ENCODE data around the gene LLGL2. TPM values are rescaled to one million over a fixed set of nuclear protein-coding genes. Genes with fewer than 3 reads are reported as not detected.

Gene LLGL2
- total RNA-seq, 6 experiments from 2014 or later: 0.14 to 0.55 (median 0.46) TPM

DNA sequence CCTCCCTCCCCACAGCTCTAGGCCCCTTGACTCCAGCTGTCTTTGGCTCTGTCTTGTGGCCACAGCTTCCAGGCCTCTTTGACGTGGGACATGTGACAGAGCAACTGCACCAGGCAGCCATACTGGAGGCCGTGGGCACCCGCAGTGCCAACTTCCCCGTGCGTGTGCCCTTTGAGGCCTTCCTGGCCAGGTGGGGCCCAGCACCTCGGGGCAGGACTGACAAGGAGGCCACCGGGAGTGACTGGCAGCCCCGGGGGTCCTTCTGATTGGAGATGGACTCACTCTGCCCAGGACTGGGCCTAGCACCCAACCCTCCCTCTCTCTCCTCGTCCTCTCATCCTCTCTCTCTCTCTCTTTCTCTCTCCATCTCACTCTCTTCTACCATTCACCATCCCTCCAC, 77.6 kb downstream of the LLGL2 start:
- peaks cover 13% of the 10 kb centered on the region for H3K27me3 Mint-ChIP-seq (ENCODE audit: insufficient read depth)
- no peak for DNase-seq
- H3K27ac Mint-ChIP-seq: no peak overlapping the region
- TF ChIP-seq, protein P1, sequence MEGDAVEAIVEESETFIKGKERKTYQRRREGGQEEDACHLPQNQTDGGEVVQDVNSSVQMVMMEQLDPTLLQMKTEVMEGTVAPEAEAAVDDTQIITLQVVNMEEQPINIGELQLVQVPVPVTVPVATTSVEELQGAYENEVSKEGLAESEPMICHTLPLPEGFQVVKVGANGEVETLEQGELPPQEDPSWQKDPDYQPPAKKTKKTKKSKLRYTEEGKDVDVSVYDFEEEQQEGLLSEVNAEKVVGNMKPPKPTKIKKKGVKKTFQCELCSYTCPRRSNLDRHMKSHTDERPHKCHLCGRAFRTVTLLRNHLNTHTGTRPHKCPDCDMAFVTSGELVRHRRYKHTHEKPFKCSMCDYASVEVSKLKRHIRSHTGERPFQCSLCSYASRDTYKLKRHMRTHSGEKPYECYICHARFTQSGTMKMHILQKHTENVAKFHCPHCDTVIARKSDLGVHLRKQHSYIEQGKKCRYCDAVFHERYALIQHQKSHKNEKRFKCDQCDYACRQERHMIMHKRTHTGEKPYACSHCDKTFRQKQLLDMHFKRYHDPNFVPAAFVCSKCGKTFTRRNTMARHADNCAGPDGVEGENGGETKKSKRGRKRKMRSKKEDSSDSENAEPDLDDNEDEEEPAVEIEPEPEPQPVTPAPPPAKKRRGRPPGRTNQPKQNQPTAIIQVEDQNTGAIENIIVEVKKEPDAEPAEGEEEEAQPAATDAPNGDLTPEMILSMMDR (IDR thresholded peaks at IDR 0.05): no peak
- H3K4me1 Mint-ChIP-seq (ENCODE audit: low read depth): no peaks in the 10 kb centered on the region; the same call in 1 of the 2 replicates
- H3K36me3 Mint-ChIP-seq (ENCODE audit: low read depth): no peaks in the 10 kb centered on the region
- no peak overlapping the region for H3K4me3 Mint-ChIP-seq
- no peaks in the 10 kb centered on the region for H3K9me3 Mint-ChIP-seq

DNA sequence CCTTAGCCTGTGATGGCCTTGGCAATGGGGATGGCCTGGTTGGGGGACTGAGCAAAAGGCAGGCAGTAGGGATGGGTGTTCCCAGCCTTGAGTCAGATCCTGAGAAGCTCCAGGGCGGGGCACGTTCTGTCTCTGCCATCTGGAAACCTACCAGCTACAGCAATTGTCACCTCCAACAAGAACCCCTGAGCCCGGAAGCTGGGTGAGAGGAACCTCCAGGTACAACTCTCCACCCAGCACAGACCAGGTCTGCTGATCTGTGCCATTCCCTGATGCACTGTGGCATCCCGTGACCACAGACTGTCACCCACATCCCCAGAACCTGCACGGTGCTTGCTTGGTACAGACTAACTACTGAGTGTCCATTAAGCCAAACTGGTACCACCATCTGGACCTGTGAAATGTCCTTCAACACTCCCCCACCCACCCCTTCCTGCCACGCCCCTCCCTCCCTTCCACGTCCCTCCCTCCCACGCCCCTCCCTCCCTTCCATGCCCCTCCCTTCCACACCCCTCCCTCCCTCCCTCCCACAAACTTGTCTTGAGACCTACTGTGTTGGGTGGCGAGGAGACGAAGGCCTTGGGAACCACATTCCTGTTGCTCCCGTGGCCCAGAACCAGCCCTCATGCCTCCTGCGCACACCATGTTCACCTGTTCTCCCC, 78.7 kb downstream of the LLGL2 start:
- Mint-ChIP-seq H3K27ac (no peak overlapping the region), H3K9me3 (no peaks in the 10 kb centered on the region), H3K27me3 (ENCODE audit: insufficient read depth) (peaks cover 14% of the 10 kb centered on the region), H3K36me3 (ENCODE audit: low read depth) (no peaks in the 10 kb centered on the region), H3K4me3 (no peak overlapping the region), H3K4me1 (ENCODE audit: low read depth) (no peaks in the 10 kb centered on the region; the same call in 1 of the 2 replicates)
- TF ChIP-seq, protein P1 (IDR thresholded peaks at IDR 0.05): no peak
- no peak for DNase-seq

DNA sequence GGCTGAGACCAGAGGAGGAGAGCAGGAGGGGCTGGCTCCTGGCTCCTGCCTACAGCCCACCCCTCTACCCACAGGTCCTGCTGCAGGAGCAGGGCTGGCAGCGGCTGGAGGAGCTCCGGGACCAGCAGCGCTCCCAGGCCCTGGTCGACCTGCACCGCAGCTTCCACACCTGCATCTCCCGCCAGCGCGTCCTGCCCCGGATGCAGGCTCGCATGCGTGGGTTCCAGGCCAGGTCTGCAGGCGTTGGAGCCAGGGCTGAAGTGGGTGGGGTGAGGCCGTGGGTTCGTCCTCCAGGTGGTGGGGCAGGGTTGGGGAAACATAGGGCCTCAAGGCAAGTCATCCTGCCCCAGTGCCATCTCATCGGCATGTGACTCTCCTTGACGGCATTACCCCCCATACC, 80.3 kb downstream of the LLGL2 start:
- DNase-seq: no peak
- Mint-ChIP-seq H3K27me3 (ENCODE audit: insufficient read depth) (peaks cover 14% of the 10 kb centered on the region), H3K4me3 (no peak overlapping the region), H3K9me3 (no peaks in the 10 kb centered on the region), H3K4me1 (ENCODE audit: low read depth) (no peaks in the 10 kb centered on the region; the same call in 1 of the 2 replicates), H3K36me3 (ENCODE audit: low read depth) (no peaks in the 10 kb centered on the region), H3K27ac (no peak overlapping the region)
- TF ChIP-seq, protein P1 (IDR thresholded peaks at IDR 0.05): no peak

DNA sequence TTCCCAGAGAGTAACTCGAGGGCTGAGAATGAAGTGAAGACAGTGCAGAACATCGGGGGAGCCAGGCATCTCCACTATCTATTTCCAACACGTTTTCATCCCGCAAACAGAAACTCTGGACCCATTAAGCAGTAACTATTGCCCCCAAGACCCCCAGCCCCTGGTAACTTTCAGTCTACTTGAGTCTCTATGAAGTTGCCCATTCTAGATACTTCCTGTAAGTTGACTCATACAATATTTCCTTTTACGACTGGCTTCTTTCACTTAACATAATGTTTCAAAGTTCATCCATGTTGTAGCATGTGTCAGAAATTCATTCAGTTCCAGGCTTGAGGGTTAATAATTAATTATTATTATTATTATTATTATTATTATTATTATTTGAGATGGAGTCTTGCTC, 81.6 kb downstream of the LLGL2 start:
- DNase-seq: no peak
- H3K4me3 Mint-ChIP-seq: no peak overlapping the region
- H3K27ac Mint-ChIP-seq: no peak overlapping the region
- H3K4me1 Mint-ChIP-seq (ENCODE audit: low read depth): no peaks in the 10 kb centered on the region; the same call in 1 of the 2 replicates
- H3K27me3 Mint-ChIP-seq (ENCODE audit: insufficient read depth): peaks cover 15% of the 10 kb centered on the region
- H3K9me3 Mint-ChIP-seq: no peaks in the 10 kb centered on the region
- no peaks in the 10 kb centered on the region for H3K36me3 Mint-ChIP-seq (ENCODE audit: low read depth)
- TF ChIP-seq, protein P1 (IDR thresholded peaks at IDR 0.05): no peak

DNA sequence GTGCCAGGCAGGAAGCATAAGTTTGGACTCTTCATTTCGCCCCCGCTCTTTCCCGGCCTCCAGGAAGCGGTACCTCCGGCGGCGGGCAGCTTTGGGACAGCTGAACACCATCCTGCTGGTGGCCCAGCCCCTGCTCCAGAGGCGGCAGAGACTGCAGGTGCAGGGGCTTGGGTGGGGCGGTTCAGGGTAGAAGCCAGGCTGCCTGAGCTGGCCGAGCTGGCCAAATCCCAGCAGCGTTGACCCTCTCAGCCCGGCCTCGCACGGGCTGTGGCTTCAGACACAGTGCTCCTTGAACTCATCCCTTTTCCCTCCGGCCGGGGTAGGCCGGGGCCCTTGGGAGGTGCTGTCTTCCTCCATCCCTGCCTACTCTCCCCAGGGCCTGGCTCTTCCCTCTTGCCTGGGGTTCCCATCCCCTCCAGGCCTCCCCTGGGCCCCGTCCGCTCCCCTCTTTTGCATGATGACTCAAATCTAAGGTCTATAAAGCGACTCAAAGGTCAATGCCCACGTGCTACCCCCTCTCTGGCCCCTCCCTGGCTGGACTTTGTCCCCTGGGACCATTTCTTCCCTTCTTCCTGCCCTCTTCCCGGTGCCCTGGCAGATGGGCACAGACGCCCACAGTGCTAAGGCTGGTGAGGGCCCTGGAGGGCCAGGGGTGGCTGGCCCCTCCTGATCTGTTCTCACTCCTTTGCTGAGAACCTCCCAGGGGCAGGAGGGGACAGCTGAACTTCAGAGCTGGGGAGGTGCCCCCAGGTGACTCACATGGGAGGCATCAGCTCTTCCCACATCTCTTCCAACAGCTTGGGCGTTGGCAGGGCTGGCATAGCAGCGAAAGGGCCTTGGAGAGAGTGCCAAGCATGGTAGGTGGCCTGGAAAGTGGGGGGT, 84.8 kb downstream of the LLGL2 start:
- no peak overlapping the region for H3K27ac Mint-ChIP-seq
- no peaks in the 10 kb centered on the region for H3K4me1 Mint-ChIP-seq (ENCODE audit: low read depth)
- H3K4me3 Mint-ChIP-seq: no peak overlapping the region
- no peaks in the 10 kb centered on the region for H3K36me3 Mint-ChIP-seq (ENCODE audit: low read depth)
- no peak for DNase-seq
- peaks cover 12% of the 10 kb centered on the region for H3K27me3 Mint-ChIP-seq (ENCODE audit: insufficient read depth)
- H3K9me3 Mint-ChIP-seq: no peaks in the 10 kb centered on the region
- TF ChIP-seq, protein P1 (IDR thresholded peaks at IDR 0.05): no peak

All from HFFc6 (cell line).